Activated effector memory CD4-positive, alpha-beta T cell treated with Interleukin-2 at 50 U/mL for 16 hours (primary cell): ENCODE measurements around the gene OR10X1.

ENCODE experiments used
- DNase-seq: peaks from one replicate; pipeline ENCODE4 v3.0.0-alpha.2; 2020

Gene OR10X1, protein sequence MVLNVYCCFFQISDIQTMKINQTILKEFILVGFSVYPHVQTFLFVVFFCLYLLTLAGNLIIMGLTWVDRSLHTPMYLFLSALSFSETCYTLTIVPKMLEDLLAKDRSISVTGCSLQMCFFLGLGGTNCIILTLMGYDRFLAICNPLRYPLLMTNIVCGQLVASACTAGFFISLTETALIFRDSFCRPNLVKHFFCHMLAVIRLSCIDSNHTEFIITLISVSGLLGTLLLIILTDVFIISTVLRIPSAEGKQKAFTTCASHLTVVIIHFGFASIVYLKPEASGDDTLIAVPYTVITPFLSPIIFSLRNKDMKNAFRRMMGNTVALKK

DNA sequence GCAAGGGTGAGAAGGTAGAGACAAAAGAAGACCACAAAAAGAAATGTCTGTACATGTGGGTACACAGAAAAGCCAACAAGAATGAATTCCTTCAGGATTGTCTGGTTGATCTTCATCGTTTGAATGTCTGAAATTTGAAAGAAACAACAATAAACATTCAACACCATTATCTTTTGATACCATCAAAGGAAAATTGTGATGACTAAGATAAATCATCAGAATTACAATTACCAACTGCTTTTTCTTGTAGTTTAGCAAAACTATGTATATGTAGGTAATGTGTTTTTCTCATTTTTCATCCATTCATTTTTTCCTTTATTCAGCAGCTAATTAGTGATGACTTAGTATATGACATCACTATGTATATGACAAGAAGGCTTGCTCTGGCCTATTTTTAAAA is at the start of gene OR10X1:
TSS of gene OR10X1 (minus strand) at position 167 of the 400 bp plus-strand sequence. CDS start at position 167, 0 bp downstream.
- DNase-seq: no peak

DNA sequence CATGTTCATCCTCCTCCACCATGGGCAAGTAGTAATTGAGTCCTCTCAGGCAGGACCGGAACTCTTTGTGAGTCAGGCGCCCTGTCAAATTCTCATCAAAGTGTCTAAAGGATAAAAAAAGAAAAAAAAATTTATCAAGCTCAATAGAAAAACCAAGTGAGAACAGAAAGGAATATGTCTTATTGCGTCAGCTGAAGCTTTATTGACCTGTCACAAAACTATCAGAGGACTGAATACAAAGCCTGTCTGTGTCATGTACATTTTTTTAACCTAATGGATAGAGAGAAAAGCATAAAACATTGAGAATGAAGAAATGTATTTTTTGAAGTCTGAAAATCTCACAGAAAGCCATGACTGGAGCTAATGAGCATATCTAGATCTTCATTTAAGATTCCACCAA is 34.1 kb upstream of the OR10X1 start:
- no peak for DNase-seq

DNA sequence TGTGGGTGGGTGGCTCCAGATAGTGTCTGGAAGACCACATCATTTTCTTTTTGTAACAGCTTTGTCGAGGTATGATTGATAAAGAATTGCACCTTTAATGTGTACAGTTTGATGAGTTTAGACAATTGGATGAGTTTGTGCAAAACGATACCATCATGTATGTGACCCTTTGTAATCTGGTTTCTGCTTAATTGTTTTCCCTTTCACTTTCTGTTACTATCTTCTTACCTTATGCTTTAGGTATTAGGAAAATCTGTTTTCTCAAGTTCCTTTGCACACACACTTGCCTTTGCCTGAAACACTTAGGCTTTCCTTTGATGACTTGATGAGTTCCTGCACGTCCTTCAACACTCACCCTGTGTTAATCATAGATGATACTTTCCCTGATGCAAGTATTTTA is 32.2 kb upstream of the OR10X1 start:
- DNase-seq: no peak

DNA sequence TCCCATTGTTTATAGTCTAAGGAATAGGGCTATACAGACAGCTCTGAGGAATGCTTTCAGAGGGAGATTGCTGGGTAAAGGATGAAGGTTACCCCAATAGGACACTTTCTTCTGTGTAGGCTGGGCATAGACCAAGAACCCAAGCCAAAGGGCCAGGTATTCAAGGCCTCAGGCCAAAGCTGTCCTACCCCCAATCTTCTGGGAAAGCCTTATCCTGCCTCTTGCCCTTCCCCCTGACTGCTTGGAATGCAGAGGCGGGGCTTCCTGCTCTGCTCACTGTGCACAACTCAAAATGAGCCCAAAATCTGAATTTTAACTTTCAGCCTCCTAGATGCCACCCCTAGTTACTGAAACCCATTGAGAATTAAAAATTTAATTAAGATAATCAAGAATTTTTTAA is 27.6 kb upstream of the OR10X1 start:
- DNase-seq: no peak

DNA sequence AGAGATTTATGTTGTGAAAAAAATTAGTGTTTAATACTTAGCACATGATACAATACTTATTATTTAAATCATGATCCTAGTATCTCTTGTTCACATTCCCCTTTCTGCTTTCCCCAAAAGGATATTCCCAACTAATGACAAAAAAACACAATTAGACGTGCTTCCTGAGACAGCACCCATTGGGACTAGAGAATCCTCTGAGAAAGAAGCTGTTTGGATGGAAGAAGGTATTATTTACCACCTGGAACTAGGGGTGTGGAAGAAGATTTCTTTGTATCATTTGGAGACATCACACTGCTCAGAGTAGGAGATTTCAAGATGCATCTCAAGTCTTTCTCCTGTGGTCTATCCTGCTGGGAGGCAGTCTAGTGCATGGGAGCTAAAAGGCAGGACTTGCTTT is 25.3 kb upstream of the OR10X1 start, which contains the start of gene OR10Z1:
TSS of gene OR10Z1 (plus strand) at position 301 of the 400 bp plus-strand sequence. CDS start 1,171 bp downstream, outside the sequence.
- DNase-seq: no peak

DNA sequence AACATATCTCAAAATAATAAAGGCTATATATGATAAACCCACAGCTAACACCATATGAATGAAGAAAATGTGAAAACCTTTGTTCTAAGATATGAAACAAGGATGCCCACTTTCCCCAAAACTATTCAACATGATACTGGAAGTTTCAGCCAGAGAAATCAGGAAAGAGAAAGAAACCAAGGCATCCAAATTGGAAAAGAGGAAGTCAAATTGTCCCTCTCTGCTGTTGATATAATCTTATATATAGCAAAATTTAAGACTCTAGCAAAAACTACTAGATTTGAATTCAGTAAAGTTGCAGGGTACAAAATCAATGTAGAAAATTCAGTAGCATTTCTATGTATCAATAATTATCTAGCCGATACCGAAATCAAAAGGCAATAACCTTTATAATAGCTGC is 21.0 kb upstream of the OR10X1 start:
- no peak for DNase-seq

DNA sequence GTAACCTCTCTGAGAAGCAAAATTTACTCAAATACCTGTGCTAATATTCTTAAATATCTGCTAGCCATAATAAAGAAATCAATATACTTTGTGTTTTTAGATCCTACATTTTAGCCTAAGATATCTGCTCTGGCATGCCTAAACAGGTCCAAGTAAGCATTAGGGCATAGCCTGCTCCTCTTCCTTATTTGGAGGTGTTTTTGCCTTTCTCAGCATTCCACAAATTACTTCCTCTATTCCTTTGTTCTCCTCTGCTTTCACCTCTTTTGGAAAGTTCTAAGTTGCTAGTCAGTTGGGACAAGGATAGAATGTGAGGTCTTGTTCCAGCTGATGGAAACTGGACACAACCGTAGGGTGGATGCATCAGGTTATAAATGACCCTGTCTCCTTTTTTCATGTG is 7.2 kb upstream of the OR10X1 start:
- no peak for DNase-seq

DNA sequence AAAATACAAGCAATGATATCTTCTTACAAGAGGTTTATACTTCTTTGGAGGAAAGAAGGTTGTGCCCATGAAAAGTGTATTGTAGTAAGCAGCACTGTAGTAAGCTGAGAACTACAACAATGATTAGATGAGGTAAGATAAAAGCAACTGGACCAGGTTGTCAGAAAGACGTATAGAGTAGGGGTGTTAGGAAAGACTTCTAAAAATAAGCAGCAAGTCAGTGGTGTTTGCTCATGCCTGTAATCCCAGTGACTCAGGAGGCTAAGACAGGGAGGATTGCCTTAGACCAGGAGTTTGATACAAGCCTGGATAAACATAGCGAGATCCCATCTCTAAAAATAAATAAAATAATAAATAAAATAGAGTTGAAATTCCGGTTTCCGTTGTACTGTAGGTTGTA is 4.3 kb upstream of the OR10X1 start:
- no peak for DNase-seq

DNA sequence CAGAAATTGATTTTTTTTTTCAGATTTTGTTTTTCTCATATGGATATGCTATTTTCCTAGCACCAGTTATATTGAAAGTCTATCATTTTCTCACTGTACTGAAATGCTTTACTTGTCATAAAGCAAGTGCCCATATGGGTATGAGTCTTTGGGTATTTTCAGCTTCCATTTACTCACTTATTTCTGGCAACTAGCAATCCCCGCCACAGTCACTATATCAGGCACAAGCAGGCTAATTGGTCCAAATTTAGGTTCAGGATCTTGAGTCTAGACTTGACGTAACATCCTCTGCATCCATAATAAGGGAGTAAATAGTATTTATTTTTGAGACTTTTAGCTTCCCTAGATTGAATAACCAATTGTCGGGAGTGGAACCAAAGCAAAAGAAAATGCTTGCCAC is 2.1 kb downstream of the OR10X1 start:
- no peak for DNase-seq

DNA sequence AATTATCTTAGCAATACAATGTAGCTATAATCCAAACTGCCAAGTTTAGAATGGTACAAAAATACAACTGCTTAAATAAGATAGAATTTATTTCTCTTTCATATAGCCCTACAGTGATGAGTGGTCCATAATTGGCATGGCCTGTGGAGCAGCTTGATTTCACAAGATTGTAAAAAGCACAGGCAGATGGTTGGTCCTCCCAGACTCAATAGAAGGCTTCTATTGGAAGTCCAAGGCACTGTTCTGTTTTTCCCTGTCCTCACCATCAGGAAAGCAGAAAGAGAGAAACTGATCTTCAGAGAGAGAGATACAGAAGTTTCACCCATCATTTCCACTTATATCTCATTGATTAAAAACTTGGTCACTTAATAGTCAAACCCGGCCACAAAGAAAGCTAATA is 7.5 kb downstream of the OR10X1 start:
- no peak for DNase-seq

DNA sequence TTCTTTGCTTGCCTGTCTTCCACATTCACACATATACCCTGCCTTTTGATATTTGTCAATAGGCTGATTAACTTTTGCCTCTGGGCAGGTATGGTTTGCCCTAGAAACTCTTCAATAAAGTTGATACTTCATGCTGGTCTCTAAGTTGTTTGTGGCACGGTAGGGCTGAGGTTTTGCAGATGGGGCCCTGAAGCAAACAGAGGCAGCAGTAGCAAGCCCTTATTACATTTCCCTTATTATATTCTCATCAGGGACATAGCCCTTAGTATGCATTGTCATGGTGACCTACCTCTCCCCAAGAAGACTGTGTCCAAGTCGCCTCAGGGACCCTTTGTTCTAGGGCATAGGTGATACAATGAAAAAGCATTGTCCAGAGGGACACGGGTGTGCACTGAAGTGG is 9.2 kb downstream of the OR10X1 start, which contains the start of gene OR6P1:
TSS of gene OR6P1 (minus strand) at position 101 of the 400 bp plus-strand sequence. CDS start 6,976 bp downstream, outside the sequence.
- no peak for DNase-seq

DNA sequence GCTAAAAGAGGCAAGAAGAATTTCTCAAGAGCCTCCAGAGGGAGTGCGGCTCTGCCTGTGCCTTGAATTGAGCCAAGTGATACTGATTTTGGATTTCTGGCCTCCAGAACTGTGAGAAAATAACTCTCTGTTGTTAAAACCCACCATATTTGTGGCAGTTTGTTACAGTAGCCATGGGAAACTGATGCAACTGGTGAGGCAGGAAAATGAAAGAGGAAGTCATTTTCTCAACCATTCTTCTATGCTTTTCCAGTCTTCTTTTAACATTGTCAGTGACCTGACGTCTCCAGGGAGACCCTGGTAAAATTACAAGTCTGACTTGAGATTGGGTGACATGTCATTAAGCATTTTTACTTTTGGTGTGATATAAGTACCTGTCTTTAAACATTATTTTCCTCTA is 15.1 kb downstream of the OR10X1 start:
- no peak for DNase-seq

DNA sequence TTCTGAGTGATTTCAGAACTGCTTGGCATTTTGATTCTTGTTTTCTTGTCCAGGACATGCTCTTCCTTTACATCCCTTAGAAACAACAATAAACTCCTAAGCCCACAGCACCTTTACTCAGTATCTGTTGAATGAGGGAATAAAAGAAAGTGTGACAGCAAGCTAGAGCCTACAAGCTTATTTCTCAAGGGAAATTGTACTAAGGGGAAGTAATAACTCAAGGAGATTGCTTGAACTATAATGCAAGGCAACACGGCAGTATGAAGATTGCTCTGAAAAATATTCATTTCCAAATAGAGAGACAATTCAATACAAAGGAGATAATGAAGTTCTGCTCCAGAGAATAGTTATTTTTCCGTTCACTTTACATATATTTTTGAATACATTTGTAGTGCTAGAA is 15.8 kb downstream of the OR10X1 start:
- no peak for DNase-seq

DNA sequence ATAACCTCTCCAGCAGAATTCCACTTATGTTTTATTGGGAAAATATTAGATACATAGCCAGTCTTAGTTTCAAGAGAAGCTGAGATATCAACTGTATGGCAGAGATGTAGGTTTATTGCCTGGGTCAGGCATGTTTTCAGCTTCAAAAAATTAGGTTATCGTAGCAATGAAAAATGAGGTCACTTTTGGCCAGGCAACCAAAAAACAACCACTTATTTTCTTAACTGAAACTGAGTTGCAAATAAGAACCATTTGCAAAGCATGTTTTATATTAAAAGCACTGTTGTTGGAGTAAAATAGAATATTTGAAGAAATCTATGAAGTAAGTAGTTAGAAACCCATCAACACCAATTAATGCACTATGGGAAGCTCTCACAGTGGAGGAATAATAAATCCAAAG is 20.0 kb downstream of the OR10X1 start:
- no peak for DNase-seq

DNA sequence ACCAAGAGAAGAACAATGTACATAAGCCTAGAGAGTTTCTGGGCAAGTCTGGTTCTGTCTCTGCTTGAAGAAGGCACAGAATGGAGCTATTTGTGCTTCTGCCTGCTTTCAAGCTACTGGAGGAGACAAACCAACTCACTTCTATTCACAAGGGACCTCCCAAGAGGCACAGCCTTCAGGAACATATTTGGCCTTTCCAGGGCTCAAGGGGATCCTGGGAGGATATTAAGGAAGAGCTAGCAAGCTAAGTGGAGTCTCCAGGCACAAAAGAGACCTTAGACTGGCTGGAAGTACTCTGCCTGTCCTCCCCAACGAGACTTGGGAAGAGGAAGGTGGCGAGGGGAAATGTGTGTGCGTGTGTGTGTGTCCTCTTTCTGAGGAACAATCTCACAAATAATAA is 25.3 kb downstream of the OR10X1 start, which contains the start of gene OR6Y1:
TSS of gene OR6Y1 (minus strand) at position 54 of the 400 bp plus-strand sequence. CDS start 6,300 bp downstream, outside the sequence.
- no peak for DNase-seq

DNA sequence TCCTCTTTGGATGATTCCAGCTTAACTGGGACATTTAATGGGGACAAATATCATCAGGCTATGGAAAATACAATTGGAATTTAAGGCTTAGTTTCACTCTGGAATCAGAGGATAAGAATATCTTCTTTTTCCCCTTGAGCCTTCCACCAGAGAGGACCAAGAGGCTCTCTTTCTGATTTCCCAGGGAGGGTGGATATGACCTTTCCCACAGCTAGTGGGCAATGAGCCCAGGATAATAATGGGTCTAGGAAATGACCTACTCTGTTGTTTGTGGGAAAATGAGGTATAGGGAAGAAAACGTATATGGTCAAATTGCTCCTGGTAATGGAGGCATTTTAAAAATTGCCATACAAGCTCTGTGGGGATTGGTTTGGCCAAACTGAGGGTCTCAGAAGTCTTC is 27.4 kb downstream of the OR10X1 start:
- DNase-seq: no peak

DNA sequence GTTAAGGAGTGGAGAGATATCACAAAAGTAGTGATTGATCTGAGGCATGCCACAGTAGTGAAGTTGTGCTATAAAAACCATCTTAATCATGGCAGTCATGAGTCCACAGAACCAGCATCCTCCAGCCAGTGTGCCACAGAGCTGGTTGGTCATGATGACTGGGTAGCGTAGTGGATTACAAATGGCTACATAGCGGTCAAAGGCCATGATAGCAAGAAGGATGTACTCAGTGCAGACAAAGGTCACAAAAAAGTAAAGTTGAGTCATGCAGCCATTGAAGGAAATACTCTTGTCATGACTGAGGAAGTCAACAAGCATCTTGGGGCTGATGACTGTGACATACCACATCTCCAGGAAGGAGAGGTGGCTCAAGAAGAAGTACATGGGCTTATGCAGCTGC is 32.2 kb downstream of the OR10X1 start:
- no peak for DNase-seq

DNA sequence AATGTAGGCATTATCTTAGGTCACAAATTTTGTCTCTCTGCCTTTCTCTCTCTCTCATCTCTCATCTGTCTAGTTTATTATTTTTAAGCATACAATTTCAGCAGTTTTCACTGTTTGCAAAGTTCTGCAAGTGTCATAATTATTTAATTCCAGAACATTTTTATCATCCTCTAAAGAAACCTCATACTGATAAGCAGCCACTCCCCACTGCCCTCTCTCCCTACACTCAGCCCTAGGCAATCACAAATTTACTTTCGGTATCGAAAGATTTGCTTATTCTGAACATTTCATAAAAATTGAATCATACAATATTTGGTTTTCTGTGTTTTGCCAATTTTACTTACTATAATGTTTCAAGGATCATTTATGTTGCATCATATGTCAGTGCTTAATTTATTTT is 42.1 kb downstream of the OR10X1 start:
- DNase-seq: no peak

DNA sequence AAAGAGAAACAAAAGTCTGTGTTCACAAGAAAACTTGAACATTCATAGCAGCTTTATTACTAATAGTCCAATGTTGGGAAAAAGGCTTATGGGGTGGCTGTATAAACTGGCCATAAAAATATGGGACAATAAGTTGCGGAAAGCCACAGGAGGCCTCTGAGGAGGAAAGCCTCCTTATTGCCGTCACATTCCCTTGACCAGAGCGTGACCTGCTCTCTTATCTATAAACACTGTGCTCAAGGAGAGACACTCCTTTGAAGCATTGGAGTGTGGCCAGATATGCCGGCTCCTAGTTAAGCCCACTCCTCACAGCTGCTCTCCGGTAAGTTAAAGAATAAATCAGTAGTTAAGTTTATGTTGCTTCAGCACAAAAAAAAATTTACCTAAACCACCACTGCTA is 45.2 kb downstream of the OR10X1 start:
- no peak for DNase-seq
